Activated CD8-positive, alpha-beta memory T cell treated with anti-CD3 and anti-CD28 coated beads for 36 hours (primary cell): Measurements from ENCODE around the gene FAM117B. TPM values are rescaled to one million over a fixed set of nuclear protein-coding genes. Genes with fewer than 3 reads are reported as not detected.

Experiments
- CTCF ChIA-PET: fragments of 350-600 bp; sonication (Branson Sonifier 250); formaldehyde crosslinking; loops from one replicate; lab custom pipeline; 2021; ENCODE audit warnings: antibody characterized with exemption; lab: Charles Lee
- POLR2A ChIA-PET: fragments of 350-600 bp; sonication (Branson Sonifier 250); formaldehyde crosslinking; loops from one replicate; lab custom pipeline; 2021; ENCODE audit warnings: antibody characterized with exemption; lab: Charles Lee
- total RNA-seq, 2 experiments: library from RNA; stranded (reverse); gene quantifications; one replicate each; pipeline ENCODE4 v1.2.3, GENCODE V29; 2021

Gene FAM117B
- total RNA-seq = 1 to 10 TPM; 6.0 to 6.6 TPM

- CTCF ChIA-PET = interaction anchor here (0.9 to 1.9 kb wide), 7 partner anchors 12 to 236 kb away, joined by 3 to 8 read pairs (median 3); no protein-coding TSS in a partner anchor
- POLR2A ChIA-PET = interaction anchor here (0.5 to 1.5 kb wide), 5 partner anchors 8 to 1069 kb away, joined by 3 to 6 read pairs (median 3); no protein-coding TSS in a partner anchor
These were observed at the start of gene FAM117B for GRCh38 chr2:202634556-202635427. Gene FAM117B (plus strand): TSS chr2:202634969. CDS start chr2:202635188, 219 bp downstream.

GRCh38 chr2:202588647-202589581 is 45.9 kb upstream of the FAM117B start:
- CTCF ChIA-PET = interaction anchor here (0.6 to 1.4 kb wide), 12 partner anchors 11 to 797 kb away, joined by 3 to 8 read pairs (median 4); partner anchors contain the start of gene FAM117B
- POLR2A ChIA-PET = no interaction called here

- ChIA-PET CTCF (interaction anchor here (0.6 to 1.4 kb wide), 7 partner anchors 10 to 335 kb away, joined by 3 to 4 read pairs (median 3); no protein-coding TSS in a partner anchor), POLR2A (no interaction called here)
These were observed 45.2 kb upstream of the FAM117B start for GRCh38 chr2:202589582-202589949.

- CTCF ChIA-PET = no interaction called here
- POLR2A ChIA-PET = no interaction called here
These were observed 42.2 kb upstream of the FAM117B start for GRCh38 chr2:202592566-202592965.

- CTCF ChIA-PET = interaction anchor here (0.6 to 1.8 kb wide), 2 partner anchors 10 to 387 kb away, joined by 3 to 4 read pairs; no protein-coding TSS in a partner anchor
- POLR2A ChIA-PET = no interaction called here
These were observed 35.7 kb upstream of the FAM117B start for GRCh38 chr2:202599105-202599504.

- CTCF ChIA-PET = interaction anchor here (1.8 kb wide), 1 partner anchor 11 kb away, joined by 4 read pairs; no protein-coding TSS in a partner anchor
These were observed 34.9 kb upstream of the FAM117B start for GRCh38 chr2:202599911-202600310.

GRCh38 chr2:202604699-202605098 is 30.1 kb upstream of the FAM117B start:
- POLR2A ChIA-PET = no interaction called here
- CTCF ChIA-PET = no interaction called here

More at GRCh38 chr2:202599911-202600310, 34.9 kb upstream of the FAM117B start:
- POLR2A ChIA-PET = no interaction called here

GRCh38 chr2:202605174-202605573 is 29.6 kb upstream of the FAM117B start:
- ChIA-PET CTCF (no interaction called here), POLR2A (no interaction called here)

- POLR2A ChIA-PET = no interaction called here
- CTCF ChIA-PET = no interaction called here
These were observed 26.5 kb upstream of the FAM117B start for GRCh38 chr2:202608142-202608852.

GRCh38 chr2:202609381-202610145 is 25.2 kb upstream of the FAM117B start:
- POLR2A ChIA-PET = no interaction called here
- CTCF ChIA-PET = no interaction called here

- ChIA-PET POLR2A (no interaction called here), CTCF (no interaction called here)
These were observed 24.4 kb upstream of the FAM117B start for GRCh38 chr2:202610380-202610779.

- POLR2A ChIA-PET = no interaction called here
- CTCF ChIA-PET = no interaction called here
These were observed 22.6 kb upstream of the FAM117B start for GRCh38 chr2:202612145-202612544.

GRCh38 chr2:202613479-202613878 is 21.3 kb upstream of the FAM117B start:
- POLR2A ChIA-PET = no interaction called here
- CTCF ChIA-PET = no interaction called here

- ChIA-PET POLR2A (no interaction called here), CTCF (no interaction called here)
These were observed 10.6 kb upstream of the FAM117B start for GRCh38 chr2:202624133-202624532.

GRCh38 chr2:202627042-202627441 is 7.7 kb upstream of the FAM117B start:
- CTCF ChIA-PET = no interaction called here
- POLR2A ChIA-PET = no interaction called here

- ChIA-PET CTCF (no interaction called here), POLR2A (interaction anchor here (0.5 kb wide), 1 partner anchor 104 kb away, joined by 4 read pairs; no protein-coding TSS in a partner anchor)
These were observed 6.0 kb upstream of the FAM117B start for GRCh38 chr2:202628646-202629198.

- CTCF ChIA-PET = interaction anchor here (1.0 kb wide), 1 partner anchor 44 kb away, joined by 3 read pairs; no protein-coding TSS in a partner anchor
- POLR2A ChIA-PET = no interaction called here
These were observed 2.0 kb upstream of the FAM117B start for GRCh38 chr2:202632682-202633290.
